HG03135 (cell line): ENCODE data around the gene RASSF5.
"Not testable (repeated sequence)": the region's sequence is repeated elsewhere in the genome, so short reads cannot be mapped to it uniquely, and the experiment has no call there.

Source experiments
- ATAC-seq: cut with Tn5 transposase; IDR thresholded peaks from one replicate; pipeline ENCODE4 v1.9.1; 2021; ENCODE audit warnings: mild to moderate bottlenecking, moderate library complexity; ENCODE audit not compliant: unreplicated experiment

RASSF5 gene

DNA sequence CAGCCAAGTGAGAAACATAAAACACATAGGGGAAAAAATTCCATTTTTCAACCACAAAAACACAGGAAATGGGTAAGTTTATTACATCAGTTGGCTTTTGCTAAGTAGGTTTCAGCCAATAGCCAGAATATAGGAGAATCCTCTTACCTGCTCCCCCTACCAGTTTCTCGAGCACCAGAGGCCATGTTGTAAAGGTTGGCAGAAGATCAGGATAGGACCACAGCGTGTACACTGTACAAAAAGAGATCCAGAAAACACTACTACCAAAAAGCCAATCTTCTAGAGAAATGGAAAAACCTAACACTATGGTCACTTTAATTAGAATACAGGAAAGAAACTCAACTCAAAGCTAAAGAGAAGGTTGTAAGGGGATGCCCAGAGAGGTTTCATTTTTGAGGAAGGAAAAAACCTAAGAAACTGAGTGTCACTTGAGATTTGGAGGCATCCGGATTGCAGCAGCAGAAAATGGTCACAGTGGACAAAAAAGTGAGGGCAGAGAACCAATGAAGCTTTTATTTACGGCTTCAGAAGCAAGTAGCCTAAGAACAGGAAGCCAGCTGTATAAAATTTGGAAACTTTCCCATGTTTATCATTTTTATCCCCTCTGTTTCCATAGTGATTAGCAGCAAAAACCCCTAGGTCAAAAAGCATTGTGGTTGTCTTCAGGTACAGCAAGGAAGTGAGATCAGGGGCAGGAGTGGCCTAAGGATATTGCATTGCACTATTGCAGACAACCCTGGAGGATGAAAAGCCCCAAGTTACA is 102.1 kb downstream of the RASSF5 start:
- no peak for ATAC-seq

DNA sequence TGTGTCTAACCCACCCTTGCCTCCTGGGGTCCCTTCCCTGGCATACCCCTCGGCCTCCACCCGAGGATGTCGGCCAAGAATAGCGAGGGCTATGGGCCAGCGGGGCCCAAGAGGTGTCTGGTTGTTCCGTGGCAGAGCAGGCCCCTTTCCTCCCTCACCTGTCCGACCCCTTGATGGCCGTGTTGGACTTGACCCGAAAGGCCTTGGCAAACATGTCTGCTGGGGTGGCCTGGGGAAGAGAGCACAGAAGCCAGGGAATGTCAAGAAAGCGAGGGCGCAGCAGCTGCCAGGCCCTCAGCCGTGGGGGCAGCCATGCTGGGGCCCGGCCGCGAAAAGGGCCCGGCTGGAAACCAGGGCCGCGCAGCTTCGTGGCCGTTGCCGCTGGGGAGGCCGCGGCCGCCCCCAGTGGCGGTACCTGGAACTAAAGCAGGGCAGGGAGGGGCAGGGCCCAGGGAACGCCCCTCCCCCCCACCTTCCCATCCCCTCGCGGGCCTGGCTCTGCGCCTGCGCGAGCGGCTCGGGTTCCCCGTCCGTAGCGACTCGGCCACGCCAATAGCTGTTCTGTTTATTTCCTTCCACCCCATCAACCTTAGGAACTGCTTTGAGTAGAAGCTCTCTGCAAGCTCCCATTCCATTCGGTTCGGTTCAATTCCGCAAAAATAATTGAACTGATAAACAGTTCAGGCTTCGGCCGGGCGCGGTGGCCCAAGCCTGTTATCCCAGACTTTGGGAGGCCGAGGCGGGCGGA is 105.0 kb downstream of the RASSF5 start, which contains the start of gene EIF2D:
Gene EIF2D, minus strand, starts transcription at position 337 of the 748 bp plus-strand sequence. Its CDS starts 123 bp downstream, at position 214.
- ATAC-seq, result peak; percentile 86

DNA sequence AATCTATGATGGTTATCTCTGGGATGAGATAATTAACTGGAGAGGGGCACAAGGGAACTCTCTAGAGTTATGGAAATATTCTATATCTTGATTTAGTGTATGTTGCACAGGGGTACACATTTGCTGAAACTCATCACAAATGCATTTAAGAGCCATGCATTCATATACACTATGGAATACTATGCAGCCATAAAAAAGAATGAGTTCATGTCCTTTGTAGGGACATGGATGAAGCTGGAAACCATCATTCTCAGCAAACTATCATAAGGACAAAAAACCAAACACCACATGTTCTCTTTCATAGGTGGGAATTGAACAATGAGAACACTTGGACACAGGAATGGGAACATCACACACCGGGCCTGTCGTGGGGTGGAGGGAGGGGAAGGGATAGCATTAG is 119.1 kb downstream of the RASSF5 start:
- not testable (repeated sequence) for ATAC-seq

DNA sequence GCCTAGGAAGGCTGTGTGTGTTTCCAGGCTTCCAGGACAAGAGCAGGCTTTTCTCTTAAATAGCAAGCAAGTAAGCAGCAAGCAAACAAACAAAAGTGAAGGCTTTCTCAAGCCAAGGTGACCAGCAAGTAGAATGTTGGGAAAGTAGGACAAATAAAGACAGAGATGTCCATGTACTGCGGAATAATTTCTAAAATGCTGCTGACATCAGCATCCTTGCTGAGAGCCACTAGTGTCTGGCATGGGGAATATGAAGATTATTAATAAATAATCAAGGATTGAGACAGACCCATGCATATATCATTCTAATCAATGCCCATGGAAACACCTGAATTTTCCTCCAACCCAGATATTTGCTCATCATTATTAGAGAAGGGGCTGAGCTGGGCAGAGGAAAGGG is 121.6 kb downstream of the RASSF5 start:
- no peak for ATAC-seq

DNA sequence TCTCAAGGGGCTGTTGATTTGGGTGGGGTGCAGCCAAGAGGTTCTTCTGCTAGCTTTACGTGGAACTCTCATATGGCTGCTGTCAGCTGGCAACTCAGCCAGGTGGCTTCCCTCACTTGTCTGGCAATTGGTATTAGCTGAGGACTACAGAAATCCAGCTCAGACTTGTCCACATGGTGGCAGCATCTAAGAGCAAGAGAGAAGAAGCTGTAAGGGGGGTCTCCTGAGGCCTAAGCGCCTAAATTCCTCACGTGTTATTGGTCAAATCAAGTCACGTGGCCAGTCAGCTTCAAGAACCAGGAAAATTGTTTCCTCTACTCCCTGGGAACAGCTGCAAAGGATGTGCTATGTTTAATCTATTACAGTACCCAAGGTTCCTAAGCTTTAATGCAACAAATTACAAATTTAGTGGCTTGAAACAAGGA is 123.8 kb downstream of the RASSF5 start:
- no peak for ATAC-seq

DNA sequence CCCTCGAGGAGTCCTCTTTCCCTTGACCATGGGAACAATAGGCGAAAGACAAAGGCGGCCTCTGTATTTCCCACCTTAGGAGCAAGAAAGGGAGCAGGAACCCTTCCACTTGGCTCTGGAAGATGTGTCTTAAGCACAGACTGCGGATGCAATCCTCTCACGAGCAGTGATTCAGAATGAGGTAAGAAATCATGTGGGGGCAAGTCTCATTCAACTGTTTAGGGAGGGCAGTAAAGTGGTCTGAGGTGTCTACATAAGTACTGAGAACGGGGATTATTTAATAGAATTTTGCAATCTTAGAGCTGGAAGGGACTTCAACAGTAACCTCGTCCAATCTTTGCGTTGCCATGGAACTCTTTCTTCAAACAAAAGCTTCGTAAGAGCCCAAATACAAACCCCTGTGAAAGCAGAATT is 126.4 kb downstream of the RASSF5 start:
- no peak for ATAC-seq

DNA sequence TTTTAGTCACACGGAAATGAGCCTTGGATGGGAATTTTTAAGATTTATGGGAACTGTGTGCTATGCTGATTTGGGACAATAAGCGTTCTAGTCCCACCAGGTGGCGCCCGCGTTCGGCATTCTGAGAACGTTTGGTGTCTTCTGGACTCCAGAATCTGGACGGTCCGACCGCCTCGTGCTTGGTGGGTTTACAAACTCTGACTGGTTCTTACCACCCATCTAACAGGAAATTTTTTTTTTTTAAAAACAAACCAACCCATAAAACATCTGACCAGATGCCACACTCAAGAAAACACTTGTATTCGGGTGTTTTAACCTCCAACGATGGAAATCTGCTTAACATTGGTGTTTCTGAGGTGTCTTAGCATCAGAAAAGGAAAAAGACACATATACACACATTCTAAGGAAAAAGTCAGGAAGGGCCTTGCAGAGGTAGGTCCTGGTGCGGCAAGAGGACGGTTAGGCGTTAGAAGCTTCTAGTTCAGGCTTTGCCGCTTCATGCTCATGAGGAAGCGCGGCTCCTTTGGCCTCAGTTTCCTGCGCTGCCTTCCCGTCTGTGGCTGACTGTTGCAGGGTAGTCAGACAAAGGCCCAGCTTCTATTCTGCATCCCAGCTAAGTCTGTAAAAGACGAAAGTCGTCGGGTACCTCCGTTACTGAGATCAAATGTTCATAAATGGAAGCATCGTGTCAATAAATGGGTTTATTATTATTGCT is 127.2 kb downstream of the RASSF5 start:
- ATAC-seq, result no peak

DNA sequence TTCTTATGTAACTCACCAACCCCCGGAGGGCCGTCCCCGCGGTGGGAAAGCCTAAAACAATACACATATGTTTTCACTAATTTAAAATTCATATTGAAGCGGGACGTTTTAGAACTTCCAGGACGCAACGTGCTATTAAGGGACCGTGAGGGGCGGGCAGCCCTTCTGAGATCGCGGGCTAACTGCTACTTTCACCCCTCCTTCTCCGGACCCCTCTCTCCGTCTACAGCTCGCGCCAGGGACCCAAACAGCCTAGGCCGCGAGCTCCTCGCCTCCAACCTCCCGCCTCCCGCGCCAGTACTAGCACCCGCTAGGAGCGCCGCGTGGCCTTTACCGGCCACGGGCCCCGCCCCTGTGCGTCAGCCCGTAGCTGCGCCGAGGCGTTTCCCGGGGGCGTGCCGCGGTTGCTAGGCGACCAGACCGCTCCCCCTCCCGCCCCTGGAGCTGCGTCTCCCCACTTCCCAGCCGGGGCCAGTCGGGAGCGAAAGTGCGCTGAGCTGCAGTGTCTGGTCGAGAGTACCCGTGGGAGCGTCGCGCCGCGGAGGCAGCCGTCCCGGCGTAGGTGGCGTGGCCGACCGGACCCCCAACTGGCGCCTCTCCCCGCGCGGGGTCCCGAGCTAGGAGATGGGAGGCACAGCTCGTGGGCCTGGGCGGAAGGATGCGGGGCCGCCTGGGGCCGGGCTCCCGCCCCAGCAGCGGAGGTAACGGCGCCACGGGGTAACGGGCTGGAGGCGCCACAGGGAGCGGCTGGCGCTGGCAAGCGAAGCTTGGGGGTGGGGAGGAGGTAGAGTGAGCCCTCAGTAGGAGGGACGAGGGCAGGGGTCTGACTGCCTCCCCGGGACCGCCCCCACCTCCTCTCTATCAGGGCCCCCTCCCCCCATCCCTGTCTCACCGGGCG is 128.0 kb downstream of the RASSF5 start, which contains the start of gene DYRK3:
Gene DYRK3, plus strand, starts transcription at position 457 of the 898 bp plus-strand sequence. Its CDS starts 168 bp downstream, at position 625.
- ATAC-seq, result peak; percentile 89

DNA sequence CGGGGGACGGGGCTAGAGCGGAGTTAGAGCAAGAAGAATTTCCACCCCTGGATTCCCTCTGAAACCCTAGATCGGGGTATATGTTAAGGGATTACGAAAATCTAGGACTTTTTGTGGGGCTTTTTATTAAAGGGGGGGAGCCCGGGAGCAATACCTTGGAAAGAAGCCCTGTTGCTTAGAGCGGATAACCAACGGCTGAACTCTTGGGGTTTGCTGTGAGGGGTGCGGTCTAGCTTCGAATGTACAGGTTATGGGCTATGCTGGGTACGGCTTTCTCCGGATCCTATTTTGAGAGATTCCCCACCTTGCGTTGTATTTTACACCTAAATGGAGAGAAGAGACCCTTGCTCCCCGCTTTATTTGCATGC is 128.6 kb downstream of the RASSF5 start:
- no peak for ATAC-seq

DNA sequence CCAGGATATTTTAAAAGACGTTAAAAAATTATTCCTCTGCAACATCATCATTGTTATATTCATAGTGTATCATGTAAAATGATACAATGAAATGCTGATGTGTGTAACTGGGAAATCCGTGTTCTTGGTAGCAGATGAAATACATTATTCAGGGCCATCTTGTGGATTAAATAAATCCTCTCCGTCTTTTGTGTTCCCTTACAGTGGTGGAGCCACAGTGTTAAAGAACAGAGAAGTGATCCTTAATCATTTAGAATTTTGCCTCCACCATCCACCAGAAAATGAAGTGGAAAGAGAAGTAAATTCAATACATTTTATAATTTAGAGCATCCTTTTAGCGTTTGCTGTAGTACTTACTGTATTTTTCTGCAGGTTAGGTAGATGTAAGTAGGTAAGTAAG is 129.3 kb downstream of the RASSF5 start:
- ATAC-seq, result no peak

DNA sequence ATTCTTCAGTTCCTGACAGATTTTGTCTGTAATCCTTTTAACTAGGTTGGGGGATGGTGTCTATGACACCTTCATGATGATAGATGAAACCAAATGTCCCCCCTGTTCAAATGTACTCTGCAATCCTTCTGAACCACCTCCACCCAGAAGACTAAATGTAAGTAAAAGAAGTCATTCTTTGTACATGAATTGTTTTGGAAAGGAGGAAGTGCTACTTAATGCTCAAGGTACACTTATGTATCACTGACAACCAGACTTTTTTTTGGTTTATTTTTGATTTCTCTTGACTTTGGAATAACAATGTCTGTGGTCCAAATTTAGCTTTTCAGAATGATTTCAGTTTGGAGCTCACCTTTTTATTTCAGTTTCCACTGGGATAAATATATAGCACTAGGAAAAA is 130.3 kb downstream of the RASSF5 start:
- no peak for ATAC-seq
